Activated CD8-positive, alpha-beta memory T cell treated with anti-CD3 and anti-CD28 coated beads, Interleukin-2, amount 50 U/mL, for 48 hours (primary cell): ENCODE data around the gene TMEM63B.
"Not testable (repeated sequence)": the region's sequence is repeated elsewhere in the genome, so short reads cannot be mapped to it uniquely, and the experiment has no call there.

ENCODE experiments used
- DNase-seq: peaks from one replicate; pipeline ENCODE4 v3.0.0-alpha.2; 2020

The TMEM63B gene

GRCh38 chr6:44196351-44196750, 69.0 kb downstream of the TMEM63B start:
- not testable (repeated sequence) for DNase-seq

GRCh38 chr6:44198684-44199083, 71.3 kb downstream of the TMEM63B start:
- DNase-seq, result no peak

GRCh38 chr6:44199883-44200282, 72.5 kb downstream of the TMEM63B start:
- no peak for DNase-seq

GRCh38 chr6:44201200-44201599, 73.8 kb downstream of the TMEM63B start:
- no peak for DNase-seq

- no peak for DNase-seq
Measured at GRCh38 chr6:44201638-44202303, 74.4 kb downstream of the TMEM63B start.

GRCh38 chr6:44202332-44202971, 75.1 kb downstream of the TMEM63B start:
- DNase-seq, result no peak

GRCh38 chr6:44202972-44203750, 75.8 kb downstream of the TMEM63B start:
- no peak for DNase-seq

GRCh38 chr6:44203955-44204354, 76.6 kb downstream of the TMEM63B start:
- no peak for DNase-seq
